ENCODE data around the gene DUOX1. TPM values are rescaled to one million over a fixed set of nuclear protein-coding genes. Genes with fewer than 3 reads are reported as not detected.
"Not testable (repeated sequence)": the region's sequence is repeated elsewhere in the genome, so short reads cannot be mapped to it uniquely, and the experiment has no call there.

Gene DUOX1
- total RNA-seq, 1 experiment from 2014 or later: not detected

DNA sequence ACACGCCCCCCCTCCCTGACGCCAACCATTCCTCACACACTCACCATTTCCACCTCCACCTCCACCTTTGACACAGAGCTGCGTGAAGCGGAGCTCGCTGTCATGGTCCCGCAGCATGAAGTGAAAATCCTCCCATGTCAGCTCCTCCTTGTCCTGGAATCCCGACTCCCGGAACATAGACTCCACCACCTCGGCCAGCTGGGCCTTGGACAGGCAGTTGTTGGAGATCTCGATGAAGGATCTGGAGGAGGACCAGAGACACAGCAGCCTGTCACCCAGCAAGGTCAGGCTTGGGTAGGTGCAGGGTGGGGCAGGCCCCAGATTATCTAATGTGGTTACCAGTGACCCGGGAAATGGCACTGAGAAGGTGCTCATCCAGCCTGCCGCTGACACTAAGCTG lies 28.0 kb upstream of the DUOX1 start:
- DNase-seq (ENCODE audit: low read depth, low spot score): no peak
- in situ Hi-C loops (cut with HindIII; ENCODE audit: low pct_unique_long_range_greater_than_20kb, low sequenced_read_pairs): no loop called here

DNA sequence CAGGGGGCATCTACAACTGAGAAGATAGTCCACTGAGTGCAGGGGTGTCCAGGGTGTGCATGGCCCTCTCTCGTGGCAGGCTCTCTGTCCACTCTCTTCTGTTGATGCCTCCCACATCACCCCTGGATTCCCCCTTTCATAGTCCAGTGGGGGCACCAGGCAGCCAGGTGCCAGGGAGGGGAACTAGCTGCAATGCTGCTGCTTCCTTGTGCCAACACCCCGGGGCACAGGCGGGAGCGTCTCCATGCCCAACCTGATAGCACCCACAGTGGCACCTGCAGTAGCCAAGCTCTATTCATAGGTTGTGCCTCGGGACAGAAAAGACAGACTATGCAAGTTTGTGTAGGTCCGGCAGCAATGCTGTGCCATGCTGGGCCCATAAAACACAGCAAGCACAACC lies 27.6 kb upstream of the DUOX1 start:
- DNase-seq (ENCODE audit: low read depth, low spot score): no peak
- in situ Hi-C loops (cut with HindIII; ENCODE audit: low pct_unique_long_range_greater_than_20kb, low sequenced_read_pairs): no loop called here

GRCh38 chr15:45104170-45104569 lies 25.6 kb upstream of the DUOX1 start:
- DNase-seq (ENCODE audit: low read depth, low spot score); in situ Hi-C loops (cut with HindIII; ENCODE audit: low pct_unique_long_range_greater_than_20kb, low sequenced_read_pairs): not testable (repeated sequence)

- DNase-seq (ENCODE audit: low read depth, low spot score): no peak
- in situ Hi-C loops (cut with HindIII; ENCODE audit: low pct_unique_long_range_greater_than_20kb, low sequenced_read_pairs): no loop called here
Measured at GRCh38 chr15:45105586-45105985, 24.2 kb upstream of the DUOX1 start.

- DNase-seq (ENCODE audit: low read depth, low spot score): no peak
- in situ Hi-C loops (cut with HindIII; ENCODE audit: low pct_unique_long_range_greater_than_20kb, low sequenced_read_pairs): no loop called here
Measured at GRCh38 chr15:45106002-45106790, 23.6 kb upstream of the DUOX1 start.

- no peak for DNase-seq (ENCODE audit: low read depth, low spot score)
- in situ Hi-C loops (cut with HindIII; ENCODE audit: low pct_unique_long_range_greater_than_20kb, low sequenced_read_pairs): no loop called here
Measured at GRCh38 chr15:45107941-45108630, 21.7 kb upstream of the DUOX1 start.

DNA sequence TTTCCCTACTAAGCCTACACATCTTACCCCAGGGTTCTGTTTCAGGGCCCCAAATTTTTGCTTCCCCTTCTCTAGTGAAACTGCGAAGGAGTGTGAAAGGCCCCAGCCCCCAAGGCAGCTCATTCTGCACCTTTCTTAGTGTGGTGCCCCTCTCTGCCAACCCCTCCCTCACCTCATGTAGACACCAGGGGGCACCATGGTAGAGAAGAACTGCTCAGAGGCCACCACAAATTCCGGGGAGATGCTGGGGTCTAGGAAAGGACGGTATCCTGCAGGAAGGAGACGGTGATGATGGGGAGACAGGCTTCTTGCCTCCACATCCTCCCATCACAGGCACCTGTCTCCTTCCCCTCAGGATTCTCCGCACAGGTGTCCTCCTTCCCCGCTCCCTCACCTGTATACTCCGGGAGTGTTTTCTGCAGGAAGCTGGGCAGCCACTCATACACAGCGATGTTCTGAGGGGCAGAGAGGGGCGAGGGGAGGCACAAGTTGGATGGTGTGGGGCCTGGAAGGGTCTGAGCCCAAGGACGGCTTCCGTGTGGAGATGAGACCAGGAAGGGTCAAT lies 19.5 kb upstream of the DUOX1 start:
- no peak for DNase-seq (ENCODE audit: low read depth, low spot score)
- in situ Hi-C loops (cut with HindIII; ENCODE audit: low pct_unique_long_range_greater_than_20kb, low sequenced_read_pairs): no loop called here

DNA sequence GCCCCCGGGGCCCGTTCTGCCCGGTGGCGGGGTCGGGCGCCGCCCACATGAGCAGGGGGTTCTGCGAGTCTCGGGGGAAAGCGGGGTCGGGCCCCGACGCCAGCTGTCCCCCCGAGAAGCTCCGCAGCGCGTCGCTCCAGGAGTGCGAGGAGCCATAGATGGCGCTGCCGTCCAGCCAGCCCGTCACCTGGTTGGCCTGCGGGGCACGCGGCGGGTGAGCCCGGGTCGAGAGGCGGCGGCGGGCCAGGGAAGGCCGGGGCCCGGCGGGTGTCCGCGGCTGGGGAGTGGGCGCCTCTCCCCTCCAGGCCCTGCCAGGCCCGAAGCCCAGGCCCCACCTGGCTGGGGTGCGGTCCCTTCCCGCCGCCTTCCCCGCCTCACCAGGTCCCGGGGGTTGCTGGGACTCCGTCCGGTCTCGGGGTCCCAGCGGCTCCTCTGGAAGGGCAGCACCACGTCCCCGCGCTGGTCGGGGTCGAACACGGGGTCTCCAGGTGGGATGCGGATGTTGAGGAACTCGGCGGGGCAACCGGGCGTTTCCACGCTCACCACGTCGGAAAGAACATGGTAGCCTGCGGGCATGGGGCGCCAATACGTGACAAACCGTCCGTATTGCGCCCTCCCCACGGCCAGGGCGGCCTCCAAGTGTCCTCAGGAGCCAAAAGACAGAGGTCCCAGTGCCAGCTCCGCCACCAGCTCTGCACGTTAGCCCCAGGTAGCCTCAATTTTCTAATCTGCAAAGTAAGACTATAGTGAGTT lies 18.2 kb upstream of the DUOX1 start:
- DNase-seq (ENCODE audit: low read depth, low spot score): no peak
- in situ Hi-C loops (cut with HindIII; ENCODE audit: low pct_unique_long_range_greater_than_20kb, low sequenced_read_pairs): no loop called here

- in situ Hi-C loops (cut with HindIII; ENCODE audit: low pct_unique_long_range_greater_than_20kb, low sequenced_read_pairs): no loop called here
Measured at GRCh38 chr15:45112143-45112590, 17.6 kb upstream of the DUOX1 start.

DNA sequence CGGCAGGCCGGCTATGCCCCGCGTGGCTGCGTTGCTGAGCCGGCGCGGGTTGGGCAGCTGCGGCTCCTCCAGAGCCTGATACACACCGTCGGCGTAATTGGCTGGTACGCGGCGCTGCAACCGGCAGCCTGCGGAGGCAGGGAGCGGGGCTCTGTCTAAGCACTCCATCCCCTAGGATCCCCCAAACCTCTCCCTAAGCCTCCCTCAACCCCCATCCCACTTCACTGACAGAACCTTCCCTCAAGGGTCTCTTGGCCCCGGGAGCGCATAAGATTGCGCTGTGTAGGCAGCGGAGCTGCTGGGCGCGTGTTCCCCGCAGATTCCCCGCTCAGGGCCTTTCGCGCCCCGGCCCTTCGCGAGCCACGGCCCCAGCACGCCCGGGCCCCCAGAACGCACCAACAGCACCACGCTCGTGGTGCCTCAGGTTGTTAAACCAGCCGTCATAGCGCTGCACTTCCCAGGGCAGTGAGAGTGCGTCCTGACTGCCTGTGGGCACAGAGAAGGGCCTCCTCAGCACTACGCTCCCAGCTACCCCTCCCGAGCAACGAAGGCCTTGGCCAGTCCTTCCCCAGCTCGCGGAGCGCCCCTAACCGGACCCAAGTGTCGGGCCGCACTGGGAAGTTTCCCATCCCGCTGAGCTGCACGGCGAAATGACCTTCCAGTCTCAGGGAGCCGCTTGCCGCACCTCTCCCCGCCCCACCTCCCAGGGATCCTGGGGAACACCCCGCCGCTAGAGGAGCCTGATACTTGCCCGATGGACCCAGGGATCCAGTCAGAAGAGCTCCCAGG lies 17.0 kb upstream of the DUOX1 start:
- DNase-seq (ENCODE audit: low read depth, low spot score): no peak
- in situ Hi-C loops (cut with HindIII; ENCODE audit: low pct_unique_long_range_greater_than_20kb, low sequenced_read_pairs): no loop called here

More at GRCh38 chr15:45112143-45112590, 17.6 kb upstream of the DUOX1 start:
- no peak for DNase-seq (ENCODE audit: low read depth, low spot score)

GRCh38 chr15:45113380-45113990 lies 16.3 kb upstream of the DUOX1 start:
- DNase-seq (ENCODE audit: low read depth, low spot score): no peak
- in situ Hi-C loops (cut with HindIII; ENCODE audit: low pct_unique_long_range_greater_than_20kb, low sequenced_read_pairs): no loop called here

- in situ Hi-C loops (cut with HindIII; ENCODE audit: low pct_unique_long_range_greater_than_20kb, low sequenced_read_pairs): no loop called here
- no peak for DNase-seq (ENCODE audit: low read depth, low spot score)
Measured at GRCh38 chr15:45114076-45114750, 15.6 kb upstream of the DUOX1 start, which contains the start of the genes DUOX2 and DUOXA2. Gene DUOX2, minus strand, starts transcription at chr15:45114172. Its CDS starts 761 bp downstream, at chr15:45113411. Gene DUOXA2, plus strand, starts transcription at chr15:45114326. Its CDS starts 280 bp downstream, at chr15:45114606.

DNA sequence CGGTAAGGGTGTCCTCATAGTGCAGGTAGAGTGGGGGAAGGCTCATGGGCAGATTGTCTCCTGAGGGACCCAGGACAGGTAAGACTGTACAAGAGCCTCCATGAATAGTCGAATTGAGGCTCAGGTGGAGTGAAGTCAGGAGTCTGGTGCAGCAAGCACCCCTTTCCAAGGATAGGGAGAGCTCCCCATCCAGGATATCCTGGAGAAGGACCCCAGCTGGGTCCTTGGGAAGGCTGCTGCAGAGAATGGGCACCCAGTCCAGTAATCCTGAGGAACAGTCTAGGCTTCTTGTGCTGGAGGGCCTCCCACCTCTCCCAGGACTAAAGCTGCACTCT lies 15.1 kb upstream of the DUOX1 start:
- DNase-seq (ENCODE audit: low read depth, low spot score): no peak
- in situ Hi-C loops (cut with HindIII; ENCODE audit: low pct_unique_long_range_greater_than_20kb, low sequenced_read_pairs): no loop called here

- no peak for DNase-seq (ENCODE audit: low read depth, low spot score)
- in situ Hi-C loops (cut with HindIII; ENCODE audit: low pct_unique_long_range_greater_than_20kb, low sequenced_read_pairs): no loop called here
Measured at GRCh38 chr15:45115312-45115820, 14.4 kb upstream of the DUOX1 start.

DNA sequence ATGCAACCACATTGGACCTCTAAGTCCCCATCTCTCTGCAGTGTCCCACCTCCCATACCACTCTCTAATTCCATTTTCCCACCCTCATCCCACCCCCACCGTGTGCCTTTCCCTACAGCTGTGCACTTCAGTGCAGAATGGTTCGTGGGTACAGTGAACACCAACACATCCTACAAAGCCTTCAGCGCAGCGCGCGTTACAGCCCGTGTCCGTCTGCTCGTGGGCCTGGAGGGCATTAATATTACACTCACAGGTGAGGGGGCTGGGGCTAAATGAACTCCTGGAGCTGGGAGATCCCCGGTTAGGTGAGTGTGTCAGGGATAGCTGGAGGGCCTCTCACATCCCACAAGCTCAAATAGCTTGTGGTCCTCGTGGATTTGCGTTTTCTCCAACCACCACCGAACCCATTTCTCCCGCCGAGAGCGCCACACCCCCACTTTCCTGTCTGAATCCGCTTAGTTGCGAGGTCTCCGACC lies 13.8 kb upstream of the DUOX1 start:
- DNase-seq (ENCODE audit: low read depth, low spot score): no peak
- in situ Hi-C loops (cut with HindIII; ENCODE audit: low pct_unique_long_range_greater_than_20kb, low sequenced_read_pairs): no loop called here

Data from SK-MEL-5 (cell line).